Measurements from ENCODE around the gene TADA1. TPM values are rescaled to one million over a fixed set of nuclear protein-coding genes. Genes with fewer than 3 reads are reported as not detected.

The TADA1 gene
- total RNA-seq, 1 donor from 2014 or later = 9.9 TPM

DNA sequence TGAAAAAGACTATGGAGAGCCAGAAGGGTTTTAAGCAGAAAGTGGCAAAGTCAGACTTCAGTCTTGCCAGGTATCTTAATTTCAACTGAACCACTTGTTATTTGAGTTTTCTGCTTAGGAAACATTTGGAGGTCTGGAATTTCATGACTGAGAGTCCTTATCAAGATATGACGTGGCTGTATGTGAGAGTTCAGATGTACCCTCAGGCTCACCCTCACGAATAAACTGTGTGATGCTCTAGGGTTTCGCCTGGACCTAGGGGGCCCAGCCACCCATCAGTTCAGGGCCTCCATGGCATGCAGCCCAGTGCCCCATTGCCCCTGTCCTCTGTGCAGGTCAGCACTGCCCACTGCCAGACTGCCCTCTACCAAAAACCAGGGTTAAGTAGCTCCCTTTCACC lies 30.6 kb upstream of the TADA1 start:
- H3K27ac Mint-ChIP-seq (ENCODE audit: unreplicated experiment) = peak overlapping the region; percentile 92
- Histone ChIP-seq H3K79me2 (ENCODE audit: insufficient read depth, low read length) (no peaks in the 10 kb centered on the region), H3K4me1 (ENCODE audit: insufficient read depth, low read length) (peaks cover 19% of the 10 kb centered on the region), H3K27ac (ENCODE audit: low read depth, low read length) (peak overlapping the region; percentile 39), H3K4me2 (ENCODE audit: low read length) (peak overlapping the region; percentile 60), H3K9me3 (ENCODE audit: insufficient read depth, low read depth, low read length) (peaks cover 5% of the 10 kb centered on the region), H3K4me3 (ENCODE audit: insufficient read depth, low read depth, low read length) (no peak overlapping the region), H2AFZ (ENCODE audit: low read depth, low read length) (no peak overlapping the region), H3K36me3 (ENCODE audit: insufficient read depth, low read length) (no peaks in the 10 kb centered on the region), H3K9ac (ENCODE audit: low read length) (peak overlapping the region; percentile 13), H3K27me3 (ENCODE audit: insufficient read depth, low read length) (peaks cover 26% of the 10 kb centered on the region), H4K20me1 (ENCODE audit: insufficient read depth, low read length) (no peaks in the 10 kb centered on the region)
- no peaks in the 10 kb centered on the region for H3K27me3 Mint-ChIP-seq (ENCODE audit: low read depth, unreplicated experiment)
- DNase-seq (ENCODE audit: low read depth) (peak; percentile 31), FAIRE-seq (no peak)
- H3K36me3 Mint-ChIP-seq (ENCODE audit: low read depth, unreplicated experiment) = no peaks in the 10 kb centered on the region
- peaks cover 43% of the 10 kb centered on the region for H3K4me1 Mint-ChIP-seq (ENCODE audit: low read depth, unreplicated experiment)
- no peak for TF ChIP-seq EZH2 (IDR thresholded peaks at IDR 0.05; ENCODE audit: insufficient read depth, low read length)
- TF ChIP-seq, protein P1, sequence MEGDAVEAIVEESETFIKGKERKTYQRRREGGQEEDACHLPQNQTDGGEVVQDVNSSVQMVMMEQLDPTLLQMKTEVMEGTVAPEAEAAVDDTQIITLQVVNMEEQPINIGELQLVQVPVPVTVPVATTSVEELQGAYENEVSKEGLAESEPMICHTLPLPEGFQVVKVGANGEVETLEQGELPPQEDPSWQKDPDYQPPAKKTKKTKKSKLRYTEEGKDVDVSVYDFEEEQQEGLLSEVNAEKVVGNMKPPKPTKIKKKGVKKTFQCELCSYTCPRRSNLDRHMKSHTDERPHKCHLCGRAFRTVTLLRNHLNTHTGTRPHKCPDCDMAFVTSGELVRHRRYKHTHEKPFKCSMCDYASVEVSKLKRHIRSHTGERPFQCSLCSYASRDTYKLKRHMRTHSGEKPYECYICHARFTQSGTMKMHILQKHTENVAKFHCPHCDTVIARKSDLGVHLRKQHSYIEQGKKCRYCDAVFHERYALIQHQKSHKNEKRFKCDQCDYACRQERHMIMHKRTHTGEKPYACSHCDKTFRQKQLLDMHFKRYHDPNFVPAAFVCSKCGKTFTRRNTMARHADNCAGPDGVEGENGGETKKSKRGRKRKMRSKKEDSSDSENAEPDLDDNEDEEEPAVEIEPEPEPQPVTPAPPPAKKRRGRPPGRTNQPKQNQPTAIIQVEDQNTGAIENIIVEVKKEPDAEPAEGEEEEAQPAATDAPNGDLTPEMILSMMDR (IDR thresholded peaks at IDR 0.05; ENCODE audit: insufficient read depth, low read depth, low read length) = no peak
- H3K9me3 Mint-ChIP-seq (ENCODE audit: unreplicated experiment) = peaks cover 2% of the 10 kb centered on the region
- peak overlapping the region; percentile 70 for H3K4me3 Mint-ChIP-seq (ENCODE audit: unreplicated experiment)

GRCh38 chr1:166905900-166906299 lies 29.8 kb upstream of the TADA1 start:
- Mint-ChIP-seq H3K4me1 (ENCODE audit: low read depth, unreplicated experiment) (peaks cover 49% of the 10 kb centered on the region), H3K27me3 (ENCODE audit: low read depth, unreplicated experiment) (no peaks in the 10 kb centered on the region), H3K9me3 (ENCODE audit: unreplicated experiment) (peaks cover 2% of the 10 kb centered on the region), H3K4me3 (ENCODE audit: unreplicated experiment) (peak overlapping the region; percentile 70), H3K27ac (ENCODE audit: unreplicated experiment) (peak overlapping the region; percentile 92), H3K36me3 (ENCODE audit: low read depth, unreplicated experiment) (no peaks in the 10 kb centered on the region)
- no peak for TF ChIP-seq EZH2 (IDR thresholded peaks at IDR 0.05; ENCODE audit: insufficient read depth, low read length)
- TF ChIP-seq, protein P1 (IDR thresholded peaks at IDR 0.05; ENCODE audit: insufficient read depth, low read depth, low read length) = no peak
- no peaks in the 10 kb centered on the region for H3K79me2 ChIP-seq (ENCODE audit: insufficient read depth, low read length)
- H2AFZ ChIP-seq (ENCODE audit: low read depth, low read length) = no peak overlapping the region
- peaks cover 26% of the 10 kb centered on the region for H3K27me3 ChIP-seq (ENCODE audit: insufficient read depth, low read length)
- DNase-seq (ENCODE audit: low read depth) = peak; percentile 98
- H3K9ac ChIP-seq (ENCODE audit: low read length) = peak overlapping the region; percentile 56
- no peaks in the 10 kb centered on the region for H4K20me1 ChIP-seq (ENCODE audit: insufficient read depth, low read length)
- peaks cover 23% of the 10 kb centered on the region for H3K4me1 ChIP-seq (ENCODE audit: insufficient read depth, low read length)
- H3K27ac ChIP-seq (ENCODE audit: low read depth, low read length) = peak overlapping the region; percentile 82
- H3K36me3 ChIP-seq (ENCODE audit: insufficient read depth, low read length) = no peaks in the 10 kb centered on the region
- H3K4me2 ChIP-seq (ENCODE audit: low read length) = peak overlapping the region; percentile 60
- H3K4me3 ChIP-seq (ENCODE audit: insufficient read depth, low read depth, low read length) = peak overlapping the region; percentile 1
- H3K9me3 ChIP-seq (ENCODE audit: insufficient read depth, low read depth, low read length) = peaks cover 5% of the 10 kb centered on the region
- FAIRE-seq = peak; percentile 62

GRCh38 chr1:166905136-166905535 lies 29.1 kb upstream of the TADA1 start:
- Mint-ChIP-seq H3K27me3 (ENCODE audit: low read depth, unreplicated experiment) (no peaks in the 10 kb centered on the region), H3K9me3 (ENCODE audit: unreplicated experiment) (peaks cover 2% of the 10 kb centered on the region), H3K4me1 (ENCODE audit: low read depth, unreplicated experiment) (peaks cover 49% of the 10 kb centered on the region), H3K27ac (ENCODE audit: unreplicated experiment) (peak overlapping the region; percentile 92), H3K36me3 (ENCODE audit: low read depth, unreplicated experiment) (no peaks in the 10 kb centered on the region), H3K4me3 (ENCODE audit: unreplicated experiment) (no peak overlapping the region)
- FAIRE-seq = no peak
- Histone ChIP-seq H3K27me3 (ENCODE audit: insufficient read depth, low read length) (peaks cover 28% of the 10 kb centered on the region), H3K4me1 (ENCODE audit: insufficient read depth, low read length) (peaks cover 23% of the 10 kb centered on the region), H3K9me3 (ENCODE audit: insufficient read depth, low read depth, low read length) (peaks cover 5% of the 10 kb centered on the region), H3K79me2 (ENCODE audit: insufficient read depth, low read length) (no peaks in the 10 kb centered on the region), H3K27ac (ENCODE audit: low read depth, low read length) (peak overlapping the region; percentile 82), H3K9ac (ENCODE audit: low read length) (peak overlapping the region; percentile 56), H3K4me3 (ENCODE audit: insufficient read depth, low read depth, low read length) (peak overlapping the region; percentile 1), H4K20me1 (ENCODE audit: insufficient read depth, low read length) (no peaks in the 10 kb centered on the region), H2AFZ (ENCODE audit: low read depth, low read length) (no peak overlapping the region), H3K4me2 (ENCODE audit: low read length) (peak overlapping the region; percentile 60), H3K36me3 (ENCODE audit: insufficient read depth, low read length) (no peaks in the 10 kb centered on the region)
- DNase-seq (ENCODE audit: low read depth) = peak; percentile 83
- TF ChIP-seq, protein P1 (IDR thresholded peaks at IDR 0.05; ENCODE audit: insufficient read depth, low read depth, low read length) = no peak
- no peak for TF ChIP-seq EZH2 (IDR thresholded peaks at IDR 0.05; ENCODE audit: insufficient read depth, low read length)
